ENCODE measurements around the gene PFAS.

DNA sequence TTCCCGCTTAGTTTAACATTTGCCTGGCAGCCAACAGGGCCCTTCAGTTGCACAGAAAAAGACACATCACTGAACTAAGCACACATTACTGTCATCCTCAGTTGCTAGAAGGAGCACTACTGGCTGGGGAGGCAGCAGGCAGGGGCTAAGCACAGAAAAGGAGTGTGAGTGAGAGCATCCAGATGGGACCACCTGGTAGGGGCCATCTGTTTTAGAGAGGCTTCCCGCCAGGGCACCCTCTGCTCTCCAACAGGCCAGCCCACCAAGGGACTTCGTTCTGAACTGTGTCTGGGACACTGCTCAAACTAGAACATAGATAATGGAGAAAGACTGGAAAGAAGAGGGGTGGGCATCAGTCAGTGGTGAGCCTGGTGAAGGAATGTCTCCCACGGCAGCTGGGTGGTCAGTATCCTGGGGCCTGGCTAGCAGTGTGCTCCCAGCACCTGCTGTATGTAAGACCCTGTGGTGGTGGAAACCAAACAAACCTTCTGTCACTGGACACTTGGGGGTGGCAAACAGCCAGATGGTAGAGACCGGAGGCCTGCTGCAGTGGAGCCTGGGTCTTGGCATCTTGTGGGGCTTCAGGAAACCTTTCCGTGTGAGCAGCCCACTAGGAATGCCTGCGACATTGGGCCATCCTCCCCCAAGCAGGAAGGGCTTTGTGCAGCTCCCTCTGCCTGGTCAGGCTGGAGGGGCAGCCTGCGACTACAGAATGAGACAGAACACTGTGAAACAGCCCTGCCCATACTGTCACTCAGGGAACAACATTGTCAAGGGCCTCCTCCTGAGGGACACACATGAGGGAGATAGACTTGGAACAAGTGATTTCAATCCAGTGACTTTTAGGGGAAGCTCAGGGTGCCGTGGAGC is 26.6 kb downstream of the PFAS start:
- TF ChIP-seq, protein P1, sequence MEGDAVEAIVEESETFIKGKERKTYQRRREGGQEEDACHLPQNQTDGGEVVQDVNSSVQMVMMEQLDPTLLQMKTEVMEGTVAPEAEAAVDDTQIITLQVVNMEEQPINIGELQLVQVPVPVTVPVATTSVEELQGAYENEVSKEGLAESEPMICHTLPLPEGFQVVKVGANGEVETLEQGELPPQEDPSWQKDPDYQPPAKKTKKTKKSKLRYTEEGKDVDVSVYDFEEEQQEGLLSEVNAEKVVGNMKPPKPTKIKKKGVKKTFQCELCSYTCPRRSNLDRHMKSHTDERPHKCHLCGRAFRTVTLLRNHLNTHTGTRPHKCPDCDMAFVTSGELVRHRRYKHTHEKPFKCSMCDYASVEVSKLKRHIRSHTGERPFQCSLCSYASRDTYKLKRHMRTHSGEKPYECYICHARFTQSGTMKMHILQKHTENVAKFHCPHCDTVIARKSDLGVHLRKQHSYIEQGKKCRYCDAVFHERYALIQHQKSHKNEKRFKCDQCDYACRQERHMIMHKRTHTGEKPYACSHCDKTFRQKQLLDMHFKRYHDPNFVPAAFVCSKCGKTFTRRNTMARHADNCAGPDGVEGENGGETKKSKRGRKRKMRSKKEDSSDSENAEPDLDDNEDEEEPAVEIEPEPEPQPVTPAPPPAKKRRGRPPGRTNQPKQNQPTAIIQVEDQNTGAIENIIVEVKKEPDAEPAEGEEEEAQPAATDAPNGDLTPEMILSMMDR (IDR thresholded peaks at IDR 0.05), result no peak
- no peak for TF ChIP-seq ZFX (IDR thresholded peaks at IDR 0.05; ENCODE audit: borderline replicate concordance)

Measured in 22Rv1 (cell line).